NOMO-1 treated with dmso at 0.1 percent for 144 hours (cell line): Measurements from ENCODE around the gene ENPP6.
"Not testable (repeated sequence)": the region's sequence is repeated elsewhere in the genome, so short reads cannot be mapped to it uniquely, and the experiment has no call there.

Experiments used
- DNase-seq: peaks from one replicate; lab custom pipeline; 2025; ENCODE audit not compliant: unreplicated experiment; lab: John Stamatoyannopoulos, UW

Gene ENPP6

GRCh38 chr4:184237612-184238011 is 19.9 kb upstream of the ENPP6 start:
- DNase-seq, result no peak

GRCh38 chr4:184235526-184235925 is 17.9 kb upstream of the ENPP6 start:
- no peak for DNase-seq

DNA sequence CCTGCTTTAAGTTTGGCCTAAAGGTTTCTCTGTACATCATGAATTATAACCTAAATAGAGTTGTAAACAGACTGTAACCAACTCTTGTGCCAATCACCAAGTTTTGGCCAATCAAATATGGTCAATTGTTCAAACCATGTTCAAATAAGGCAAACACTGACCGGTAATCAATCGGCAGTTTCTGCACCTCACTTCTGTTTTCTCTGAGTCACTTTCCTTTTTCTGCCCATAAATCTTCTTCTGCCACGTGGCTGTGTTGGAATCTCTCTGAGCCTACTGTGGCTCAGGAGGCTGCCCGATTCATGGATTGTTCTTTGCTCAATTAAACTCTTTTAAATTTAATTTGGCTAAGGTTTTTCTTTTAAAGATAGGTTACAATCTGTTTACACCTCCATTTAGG is 16.5 kb upstream of the ENPP6 start:
- DNase-seq, result no peak

GRCh38 chr4:184232975-184233374 is 15.3 kb upstream of the ENPP6 start:
- no peak for DNase-seq

- DNase-seq, result no peak
These were observed 14.5 kb upstream of the ENPP6 start for GRCh38 chr4:184232202-184232601.

DNA sequence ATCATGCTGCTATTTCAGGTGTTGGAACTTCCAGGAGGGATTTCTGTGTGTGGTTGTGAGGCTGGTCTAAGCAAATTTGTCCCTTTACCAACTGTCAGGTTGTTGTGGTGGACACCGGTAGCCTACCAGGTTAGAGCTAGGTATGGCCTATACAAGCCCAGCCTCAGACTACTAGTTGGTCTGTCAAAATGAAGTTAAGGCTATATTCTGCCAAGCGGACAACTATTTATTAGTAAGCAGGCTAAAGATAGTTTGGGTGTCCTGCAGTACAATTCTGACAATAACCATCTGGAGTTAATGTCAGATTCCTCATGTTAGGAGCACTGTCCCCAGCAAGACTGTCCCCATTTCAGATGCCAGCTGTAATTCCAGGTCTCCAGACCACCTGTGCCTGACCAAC is 13.9 kb upstream of the ENPP6 start:
- DNase-seq, result no peak

GRCh38 chr4:184228056-184228705 is 10.5 kb upstream of the ENPP6 start:
- DNase-seq, result no peak

GRCh38 chr4:184216515-184216914 is 1.2 kb downstream of the ENPP6 start:
- no peak for DNase-seq

DNA sequence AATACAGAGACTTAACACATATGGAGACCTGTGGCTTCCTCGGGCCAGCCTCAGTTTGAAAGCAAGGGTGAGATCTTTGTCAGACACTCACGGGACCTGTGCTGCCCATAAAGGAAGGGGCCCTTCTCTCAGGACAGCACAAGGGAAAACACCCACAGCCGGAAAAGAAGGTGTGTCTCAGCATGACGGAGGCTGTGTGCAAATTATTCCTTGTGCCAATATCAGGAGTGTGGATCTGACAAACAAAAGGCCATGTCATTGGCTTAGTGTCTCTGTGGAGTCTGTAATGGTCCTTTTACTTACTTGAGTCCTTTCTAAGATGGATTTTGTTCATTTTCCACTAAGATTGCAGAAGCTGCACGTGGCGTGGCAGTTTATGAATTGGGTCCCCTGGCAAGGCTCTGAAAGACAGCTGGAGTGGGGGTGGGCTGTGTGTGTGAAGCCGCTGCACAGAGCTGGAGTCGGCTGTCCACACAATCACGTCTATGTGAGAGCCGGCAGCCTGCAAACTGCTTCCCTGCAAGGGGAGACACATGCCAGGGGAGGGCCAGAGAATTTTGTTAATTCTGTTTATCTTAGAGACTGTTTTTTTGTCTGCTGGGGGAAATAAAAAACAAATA is 1.9 kb downstream of the ENPP6 start:
- no peak for DNase-seq

DNA sequence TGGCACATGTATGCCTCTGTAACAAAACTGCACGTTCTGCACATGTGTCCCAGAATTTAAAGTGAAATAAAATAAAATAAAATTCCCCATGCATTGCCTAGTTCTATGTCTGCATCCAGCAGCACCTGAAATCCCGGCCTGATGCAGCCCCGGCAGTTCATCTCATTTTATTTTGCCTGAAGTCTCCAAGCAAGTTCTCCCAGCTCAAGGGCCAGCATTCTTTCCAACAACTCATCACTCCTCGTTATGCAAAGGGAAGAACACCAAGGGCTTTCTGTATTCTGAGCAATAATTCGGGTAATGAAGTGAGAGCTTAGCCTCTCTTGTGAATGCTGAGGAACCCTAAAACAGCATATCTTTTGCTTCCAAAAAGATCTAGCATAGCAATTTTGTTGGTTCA is 2.7 kb downstream of the ENPP6 start:
- DNase-seq, result no peak

- not testable (repeated sequence) for DNase-seq
These were observed 9.7 kb downstream of the ENPP6 start for GRCh38 chr4:184207734-184208607.

- DNase-seq, result no peak
These were observed 12.4 kb downstream of the ENPP6 start for GRCh38 chr4:184205243-184205642.

GRCh38 chr4:184203300-184203699 is 14.4 kb downstream of the ENPP6 start:
- DNase-seq, result no peak

DNA sequence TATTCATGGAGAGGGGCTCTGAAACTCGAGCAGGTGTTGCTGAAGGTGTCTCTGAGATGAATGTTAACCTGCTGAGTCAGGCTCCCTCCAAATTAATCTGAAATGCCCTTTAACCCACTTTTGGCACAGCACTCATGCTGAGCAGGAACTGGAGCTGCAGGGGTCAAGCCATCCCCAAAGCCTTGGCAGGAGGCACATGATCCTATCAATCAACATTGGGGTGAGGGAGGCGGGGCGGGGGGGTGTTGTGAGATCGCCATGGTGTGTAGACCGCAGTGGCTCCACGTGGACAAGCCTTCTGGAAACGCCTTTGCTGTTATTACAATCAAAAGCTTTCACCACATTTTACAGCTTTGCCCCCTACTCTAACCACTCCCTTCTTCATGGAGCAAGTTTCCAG is 16.5 kb downstream of the ENPP6 start:
- DNase-seq, result no peak

DNA sequence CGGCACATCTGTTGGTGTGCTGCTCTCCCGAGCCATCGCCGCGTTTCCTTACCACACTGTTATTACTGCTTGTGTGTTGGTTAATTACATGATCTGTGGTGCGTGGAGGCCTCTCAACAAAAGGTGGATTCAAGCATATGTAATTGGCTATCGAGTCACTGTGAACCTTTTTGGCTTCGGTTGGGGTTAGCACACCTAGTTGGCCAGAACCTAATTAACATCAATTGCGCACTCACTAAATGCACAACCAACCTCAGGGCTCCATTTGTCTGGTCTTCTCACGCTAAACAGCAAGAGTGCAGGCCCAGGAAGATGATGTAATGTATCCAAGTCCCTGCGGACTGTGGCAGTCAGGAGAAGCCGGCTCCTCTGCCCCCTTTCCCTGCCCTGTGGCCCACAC is 17.4 kb downstream of the ENPP6 start:
- DNase-seq, result no peak

DNA sequence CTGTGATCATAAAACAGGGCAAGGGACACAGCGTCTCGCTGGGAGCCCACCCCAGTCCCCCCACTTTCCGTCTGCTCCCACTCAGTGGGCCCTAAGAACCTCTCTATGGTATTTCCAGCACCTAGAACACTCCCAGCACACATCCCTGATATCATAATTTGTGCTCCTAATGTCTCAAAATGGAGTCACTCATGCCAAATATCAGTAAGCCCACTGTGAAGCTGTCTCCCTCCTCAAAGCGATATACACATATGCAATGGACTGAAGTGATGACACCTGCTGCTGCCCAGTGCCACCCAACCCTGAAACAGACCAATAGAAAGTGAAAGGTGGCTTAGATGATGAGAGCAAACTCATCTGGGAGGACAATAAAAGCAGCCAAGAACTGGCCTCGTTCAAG is 17.9 kb downstream of the ENPP6 start:
- DNase-seq, result no peak

DNA sequence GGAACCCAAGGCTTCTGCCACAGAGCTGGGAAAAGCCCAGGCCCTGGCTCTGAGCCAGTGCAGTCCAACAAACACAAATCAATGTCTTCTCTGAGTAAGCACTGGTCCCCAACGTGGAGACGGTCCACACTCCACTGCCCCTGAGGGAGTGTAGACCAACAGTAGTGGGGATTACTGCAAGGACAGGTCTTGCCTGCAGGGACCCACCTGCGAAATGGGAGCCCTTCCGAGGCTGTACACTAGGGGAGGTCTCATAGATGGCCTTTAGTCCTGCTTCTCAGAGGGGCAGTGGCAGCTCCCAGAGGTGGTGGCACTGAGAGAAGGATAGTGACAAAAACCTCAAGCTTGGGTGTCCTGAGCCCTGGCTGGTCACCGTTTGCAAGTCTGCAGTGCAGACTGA is 19.5 kb downstream of the ENPP6 start:
- DNase-seq, result no peak

- no peak for DNase-seq
These were observed 20.1 kb downstream of the ENPP6 start for GRCh38 chr4:184197536-184198082.

DNA sequence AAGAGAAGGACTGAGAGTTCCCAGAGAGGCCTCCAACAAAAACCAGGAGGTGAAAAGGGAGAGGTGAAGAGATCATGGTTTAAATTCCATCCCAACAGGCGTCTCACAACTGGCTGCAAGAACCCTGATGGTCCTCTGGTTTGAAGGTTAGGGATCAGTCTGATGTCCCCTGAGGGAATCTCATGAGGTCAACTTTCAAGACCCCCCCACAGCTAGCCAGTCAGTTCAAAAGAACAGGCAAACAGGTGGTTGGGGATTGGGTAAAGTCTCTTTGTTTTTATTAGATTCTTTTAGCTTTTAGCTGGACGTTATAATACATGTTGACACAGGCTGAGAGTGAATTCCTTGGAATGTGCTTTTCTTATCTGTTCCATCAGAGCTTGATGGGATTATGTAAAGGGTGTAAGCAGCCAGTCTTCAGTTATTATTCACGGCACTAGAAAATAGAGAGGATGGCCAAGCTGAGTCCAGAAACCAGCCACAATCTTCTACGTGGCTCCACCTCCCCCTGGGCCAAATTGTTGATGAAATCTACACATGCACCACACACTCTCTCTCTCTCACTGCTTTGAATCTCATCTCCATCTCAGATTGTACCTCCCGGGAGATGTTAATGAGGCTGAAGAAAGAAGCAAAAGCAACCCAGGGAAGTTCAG is 20.8 kb downstream of the ENPP6 start:
- DNase-seq, result no peak

- DNase-seq, result no peak
These were observed 23.8 kb downstream of the ENPP6 start for GRCh38 chr4:184193556-184194525.
